Measurements from ENCODE around the gene UBQLN4.

GRCh38 chr1:156021954-156022353 is 31.6 kb downstream of the UBQLN4 start:
- TF ChIP-seq TAF1 (IDR thresholded peaks at IDR 0.05; ENCODE audit: borderline replicate concordance, low read depth, low read length) = no peak
- no peak for TF ChIP-seq CTCF (IDR thresholded peaks at IDR 0.05)
- TF ChIP-seq JUND (IDR thresholded peaks at IDR 0.05) = no peak
- no peak for TF ChIP-seq RFX5 (IDR thresholded peaks at IDR 0.05; ENCODE audit: low read length)
- no peak for TF ChIP-seq YY1 (IDR thresholded peaks at IDR 0.05; ENCODE audit: low read depth)
- no peak for TF ChIP-seq FOXJ3 (CRISPR knock-in tag; IDR thresholded peaks at IDR 0.05)
- no peak for TF ChIP-seq TCF12 (IDR thresholded peaks at IDR 0.05)
- TF ChIP-seq RXRA (IDR thresholded peaks at IDR 0.05; ENCODE audit: borderline replicate concordance, low read depth) = no peak
- no peak for TF ChIP-seq SIN3A (IDR thresholded peaks at IDR 0.05; ENCODE audit: borderline replicate concordance, low read depth, low read length)
